Neuron (in vitro differentiated cells): Measurements from ENCODE around the gene CMSS1.
"Not testable (repeated sequence)": the region's sequence is repeated elsewhere in the genome, so short reads cannot be mapped to it uniquely, and the experiment has no call there.

Source experiments
- H2AFZ ChIP-seq: one replicate; pipeline ENCODE4 v1.6.1; 2013; ENCODE audit warnings: low read depth, mild to moderate bottlenecking, inconsistent platforms, low read length, moderate library complexity
- H3K27me3 ChIP-seq: one replicate; pipeline ENCODE4 v1.6.1; 2013; ENCODE audit warnings: low read length; ENCODE audit not compliant: insufficient read depth
- H3K36me3 ChIP-seq: one replicate; pipeline ENCODE4 v1.6.1; 2013; ENCODE audit warnings: low read length; ENCODE audit not compliant: insufficient read depth
- H3K4me1 ChIP-seq: one replicate; pipeline ENCODE4 v1.6.1; 2013; ENCODE audit warnings: low read length; ENCODE audit not compliant: insufficient read depth
- H3K4me3 ChIP-seq: 2 replicates; pipeline ENCODE4 v1.5.1; 2013; ENCODE audit warnings: mild to moderate bottlenecking, low read length, moderate library complexity
- H3K9me3 ChIP-seq: one replicate; pipeline ENCODE4 v1.6.1; 2013; ENCODE audit warnings: low read length

CMSS1 gene

GRCh38 chr3:100080573-100080972 is 262.9 kb downstream of the CMSS1 start:
- H3K36me3 ChIP-seq, result no peaks in the 10 kb centered on the region
- no peaks in the 10 kb centered on the region for H3K27me3 ChIP-seq
- no peak overlapping the region for H2AFZ ChIP-seq
- no peak overlapping the region for H3K4me3 ChIP-seq
- H3K4me1 ChIP-seq, result peaks cover 25% of the 10 kb centered on the region
- peaks cover 3% of the 10 kb centered on the region for H3K9me3 ChIP-seq

GRCh38 chr3:100081311-100081710 is 263.6 kb downstream of the CMSS1 start:
- H3K36me3 ChIP-seq, result no peaks in the 10 kb centered on the region
- H3K4me1 ChIP-seq, result peaks cover 31% of the 10 kb centered on the region

GRCh38 chr3:100081986-100082692 is 264.5 kb downstream of the CMSS1 start:
- H3K9me3 ChIP-seq, result peaks cover 3% of the 10 kb centered on the region
- no peak overlapping the region for H3K4me3 ChIP-seq
- H3K27me3 ChIP-seq, result no peaks in the 10 kb centered on the region
- peaks cover 31% of the 10 kb centered on the region for H3K4me1 ChIP-seq
- no peaks in the 10 kb centered on the region for H3K36me3 ChIP-seq
- no peak overlapping the region for H2AFZ ChIP-seq

More at GRCh38 chr3:100081311-100081710, 263.6 kb downstream of the CMSS1 start:
- Histone ChIP-seq H3K27me3 (no peaks in the 10 kb centered on the region), H3K9me3 (peaks cover 3% of the 10 kb centered on the region), H2AFZ (no peak overlapping the region), H3K4me3 (no peak overlapping the region)

GRCh38 chr3:100082714-100083113 is 265.1 kb downstream of the CMSS1 start:
- Histone ChIP-seq H3K9me3 (peaks cover 3% of the 10 kb centered on the region), H3K4me1 (peaks cover 32% of the 10 kb centered on the region), H3K27me3 (no peaks in the 10 kb centered on the region), H2AFZ (no peak overlapping the region), H3K4me3 (no peak overlapping the region), H3K36me3 (no peaks in the 10 kb centered on the region)

- Histone ChIP-seq H3K36me3 (no peaks in the 10 kb centered on the region), H3K4me1 (peaks cover 32% of the 10 kb centered on the region), H3K4me3 (no peak overlapping the region), H2AFZ (no peak overlapping the region), H3K9me3 (peaks cover 3% of the 10 kb centered on the region), H3K27me3 (no peaks in the 10 kb centered on the region)
Observed at GRCh38 chr3:100083209-100083608, 265.5 kb downstream of the CMSS1 start.

GRCh38 chr3:100084100-100084806 is 266.6 kb downstream of the CMSS1 start:
- Histone ChIP-seq H3K27me3 (no peaks in the 10 kb centered on the region), H3K36me3 (no peaks in the 10 kb centered on the region), H3K4me3 (no peak overlapping the region), H2AFZ (no peak overlapping the region), H3K4me1 (peaks cover 32% of the 10 kb centered on the region), H3K9me3 (peaks cover 3% of the 10 kb centered on the region)

- no peaks in the 10 kb centered on the region for H3K36me3 ChIP-seq
- H3K4me3 ChIP-seq, result no peak overlapping the region
- peaks cover 38% of the 10 kb centered on the region for H3K4me1 ChIP-seq
- H2AFZ ChIP-seq, result no peak overlapping the region
- H3K9me3 ChIP-seq, result peaks cover 3% of the 10 kb centered on the region
- no peaks in the 10 kb centered on the region for H3K27me3 ChIP-seq
Observed at GRCh38 chr3:100086401-100086800, 268.7 kb downstream of the CMSS1 start.

- H3K36me3 ChIP-seq, result no peaks in the 10 kb centered on the region
- peaks cover 3% of the 10 kb centered on the region for H3K9me3 ChIP-seq
- peaks cover 37% of the 10 kb centered on the region for H3K4me1 ChIP-seq
- H2AFZ ChIP-seq, result peak overlapping the region; percentile 42
- H3K4me3 ChIP-seq, result peak overlapping the region; percentile 2
- H3K27me3 ChIP-seq, result no peaks in the 10 kb centered on the region
Observed at GRCh38 chr3:100087198-100087597, 269.5 kb downstream of the CMSS1 start.

GRCh38 chr3:100088735-100089368 is 271.2 kb downstream of the CMSS1 start:
- Histone ChIP-seq H2AFZ (no peak overlapping the region), H3K4me1 (peaks cover 33% of the 10 kb centered on the region), H3K27me3 (no peaks in the 10 kb centered on the region), H3K4me3 (no peak overlapping the region), H3K9me3 (no peaks in the 10 kb centered on the region), H3K36me3 (no peaks in the 10 kb centered on the region)

- H3K4me1 ChIP-seq, result peaks cover 32% of the 10 kb centered on the region
- H3K4me3 ChIP-seq, result no peak overlapping the region
- no peaks in the 10 kb centered on the region for H3K36me3 ChIP-seq
- H3K9me3 ChIP-seq, result no peaks in the 10 kb centered on the region
- H3K27me3 ChIP-seq, result no peaks in the 10 kb centered on the region
- no peak overlapping the region for H2AFZ ChIP-seq
Observed at GRCh38 chr3:100089812-100090668, 272.4 kb downstream of the CMSS1 start.

GRCh38 chr3:100090669-100091005 is 273.0 kb downstream of the CMSS1 start:
- H3K4me3 ChIP-seq, result no peak overlapping the region
- no peak overlapping the region for H2AFZ ChIP-seq
- peaks cover 26% of the 10 kb centered on the region for H3K4me1 ChIP-seq
- no peaks in the 10 kb centered on the region for H3K9me3 ChIP-seq
- H3K27me3 ChIP-seq, result no peaks in the 10 kb centered on the region
- no peaks in the 10 kb centered on the region for H3K36me3 ChIP-seq

- Histone ChIP-seq H2AFZ (no peak overlapping the region), H3K4me1 (peaks cover 13% of the 10 kb centered on the region), H3K36me3 (no peaks in the 10 kb centered on the region), H3K4me3 (no peak overlapping the region), H3K9me3 (no peaks in the 10 kb centered on the region), H3K27me3 (no peaks in the 10 kb centered on the region)
Observed at GRCh38 chr3:100093831-100094230, 276.2 kb downstream of the CMSS1 start.

GRCh38 chr3:100096286-100096685 is 278.6 kb downstream of the CMSS1 start:
- H3K4me1 ChIP-seq, H3K9me3 ChIP-seq, H3K4me3 ChIP-seq, H3K27me3 ChIP-seq, H2AFZ ChIP-seq, H3K36me3 ChIP-seq: not testable (repeated sequence)
